Ovary (tissue), 3 donors: ENCODE measurements around the gene DENND6A.

Experiments used
- EP300 ChIP-seq: sonication (generic); formaldehyde crosslinking; IDR thresholded peaks from one replicate; pipeline ENCODE4 v1.6.1; 2017; ENCODE audit warnings: antibody characterized with exemption
- POLR2A ChIP-seq: fragments of 450-650 bp; IDR thresholded peaks from one replicate; pipeline ENCODE4 v1.6.1; 2017; ENCODE audit warnings: antibody characterized with exemption, mild to moderate bottlenecking, moderate library complexity
- TF ChIP-seq, protein P1 (sequence below), 3 donors: fragments of 450-650 bp in 2 of 3; fragments of 200-600 bp in 1 of 3; IDR thresholded peaks; one replicate each; pipeline versions ENCODE4 v1.5.1 to v1.8.0; 2016 to 2022; ENCODE audit warnings: antibody characterized with exemption in 3 of 3, mild to moderate bottlenecking in 1 of 3
- donor health status: DM: no; HTN: no; CAD: no.

DNA sequence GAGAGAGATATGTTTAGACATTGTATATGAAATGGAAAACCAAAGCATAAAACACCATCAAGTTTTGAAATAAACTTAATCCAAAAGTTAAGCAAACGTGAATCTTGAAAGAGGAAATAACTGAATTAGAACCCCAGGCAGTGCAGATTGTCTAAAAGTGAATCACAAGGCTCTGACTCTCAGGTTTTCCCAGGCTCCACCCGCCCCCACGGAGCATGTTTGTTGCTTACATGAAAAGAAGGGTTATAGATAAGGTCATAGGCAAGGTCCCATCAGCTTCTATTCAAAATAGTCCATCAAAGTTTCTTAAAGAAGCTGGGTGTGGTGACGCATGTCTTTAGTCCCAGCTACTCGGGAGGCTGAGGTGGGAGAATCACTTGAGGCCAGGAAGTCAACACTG lies 34.2 kb upstream of the DENND6A start:
- TF ChIP-seq, protein P1, sequence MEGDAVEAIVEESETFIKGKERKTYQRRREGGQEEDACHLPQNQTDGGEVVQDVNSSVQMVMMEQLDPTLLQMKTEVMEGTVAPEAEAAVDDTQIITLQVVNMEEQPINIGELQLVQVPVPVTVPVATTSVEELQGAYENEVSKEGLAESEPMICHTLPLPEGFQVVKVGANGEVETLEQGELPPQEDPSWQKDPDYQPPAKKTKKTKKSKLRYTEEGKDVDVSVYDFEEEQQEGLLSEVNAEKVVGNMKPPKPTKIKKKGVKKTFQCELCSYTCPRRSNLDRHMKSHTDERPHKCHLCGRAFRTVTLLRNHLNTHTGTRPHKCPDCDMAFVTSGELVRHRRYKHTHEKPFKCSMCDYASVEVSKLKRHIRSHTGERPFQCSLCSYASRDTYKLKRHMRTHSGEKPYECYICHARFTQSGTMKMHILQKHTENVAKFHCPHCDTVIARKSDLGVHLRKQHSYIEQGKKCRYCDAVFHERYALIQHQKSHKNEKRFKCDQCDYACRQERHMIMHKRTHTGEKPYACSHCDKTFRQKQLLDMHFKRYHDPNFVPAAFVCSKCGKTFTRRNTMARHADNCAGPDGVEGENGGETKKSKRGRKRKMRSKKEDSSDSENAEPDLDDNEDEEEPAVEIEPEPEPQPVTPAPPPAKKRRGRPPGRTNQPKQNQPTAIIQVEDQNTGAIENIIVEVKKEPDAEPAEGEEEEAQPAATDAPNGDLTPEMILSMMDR (IDR thresholded peaks at IDR 0.05): no peak
- TF ChIP-seq EP300 (no peak), POLR2A (no peak)
